ENCODE results near the gene VSIG1. TPM values are rescaled to one million over a fixed set of nuclear protein-coding genes. Genes with fewer than 3 reads are reported as not detected.

The VSIG1 gene
- total and polyA plus RNA-seq, 2 of the 4 experiments (the other 2 are of a cell fraction), result not detected

DNA sequence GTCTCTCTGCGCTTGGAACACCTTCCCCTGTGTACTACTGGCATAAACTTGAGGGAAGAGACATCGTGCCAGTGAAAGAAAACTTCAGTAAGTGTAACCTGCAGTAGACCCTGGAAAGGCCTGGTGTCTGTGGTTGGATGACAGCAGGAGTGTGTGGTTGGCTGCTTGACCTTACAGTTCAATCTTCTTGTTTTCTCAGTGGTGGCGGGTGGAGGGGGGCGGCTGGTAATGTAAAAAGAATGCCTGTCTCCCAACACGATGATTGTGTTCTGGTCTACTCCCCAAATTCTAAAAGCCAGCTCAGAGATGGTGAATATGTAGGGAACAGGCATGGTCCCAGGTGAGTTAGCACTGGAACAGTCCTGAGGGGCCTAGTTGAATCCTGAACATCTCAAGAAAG, 27.9 kb downstream of the VSIG1 start:
- H3K27me3 ChIP-seq (ENCODE audit: control insufficient read depth, insufficient read depth, low read length), result peaks cover 29% of the 10 kb centered on the region
- no peak overlapping the region for H3K18ac ChIP-seq (ENCODE audit: low read depth, low read length)
- H3K4me1 ChIP-seq (ENCODE audit: control insufficient read depth, insufficient read depth, low read length), result peaks cover 2% of the 10 kb centered on the region
- H3K14ac ChIP-seq (replicated peaks; ENCODE audit: low read depth, low read length), result no peak overlapping the region
- ChIA-PET POLR2A (ENCODE audit: unreplicated experiment) (no interaction called here), CTCF (no interaction called here)
- H3K27ac ChIP-seq (ENCODE audit: insufficient read depth, low read length), result no peak overlapping the region
- WGBS, 2 experiments (ENCODE audit: extremely low coverage in 2 of 2, insufficient read length in 1 of 2), result 60% methylated on average over 2 of the region's 5 CpGs; no CpG with 5 or more reads in 1 of the 2 experiments
- no peak overlapping the region for H3K4me3 ChIP-seq (ENCODE audit: insufficient read depth, low read depth, low read length)
- no peak overlapping the region for H3K4me2 ChIP-seq (ENCODE audit: low read depth, low read length)
- H3K79me1 ChIP-seq (ENCODE audit: low read depth in 1 of 2, low read length in 2 of 2), result no peaks in the 10 kb centered on the region
- H2BK5ac ChIP-seq (ENCODE audit: low read depth, low read length, poor library complexity, severe bottlenecking), result no peak overlapping the region
- H4K5ac ChIP-seq (ENCODE audit: low read depth, low read length), result no peak overlapping the region
- H3K9me3 ChIP-seq (ENCODE audit: control insufficient read depth, insufficient read depth, low read length), result no peaks in the 10 kb centered on the region
- DNase-seq (peak; percentile 68), ATAC-seq (ENCODE audit: low read depth) (no peak)
- intact Hi-C loops (cut with micrococcal nuclease) (loop anchor here (1.0 to 5.0 kb wide), 4 partner anchors 52 to 535 kb away; no protein-coding TSS in a partner anchor), dilution Hi-C loops (cut with HindIII; ENCODE audit: low sequenced_read_pairs, unreplicated experiment) (no loop called here), in situ Hi-C loops (cut with MboI; ENCODE audit: low sequenced_read_pairs) (loop anchor here (10.0 kb wide), 1 partner anchor 408 kb away; no protein-coding TSS in a partner anchor)
- H2AFZ ChIP-seq (replicated peaks; ENCODE audit: low read length, poor library complexity), result no peak overlapping the region
- no peak overlapping the region for H2BK120ac ChIP-seq (ENCODE audit: low read depth, low read length)
- no peak overlapping the region for H4K91ac ChIP-seq (ENCODE audit: insufficient read depth, low read depth, low read length)
- no peak overlapping the region for H4K8ac ChIP-seq (ENCODE audit: low read depth in 2 of 2, low read length in 2 of 2)
- no peak overlapping the region for H2AK5ac ChIP-seq (ENCODE audit: low read depth, low read length)
- H3K36me3 ChIP-seq (ENCODE audit: control insufficient read depth, insufficient read depth, low read length), result no peaks in the 10 kb centered on the region
- no TSS peak for BruUV-seq (replicated peaks)
- no peak overlapping the region for H3K4ac ChIP-seq (ENCODE audit: low read depth, low read length)
- TF ChIP-seq BHLHE40 (IDR thresholded peaks at IDR 0.05; ENCODE audit: low read depth, low read length), result no peak
- TF ChIP-seq RFX5 (IDR thresholded peaks at IDR 0.05; ENCODE audit: low read depth, low read length), result no peak
- no peak for TF ChIP-seq MAZ (IDR thresholded peaks at IDR 0.05; ENCODE audit: borderline replicate concordance, low read depth, low read length)
- TF ChIP-seq POLR2A (IDR thresholded peaks at IDR 0.05; ENCODE audit: low read depth, low read length), result no peak
- TF ChIP-seq MXI1 (IDR thresholded peaks at IDR 0.05; ENCODE audit: borderline replicate concordance, low read depth, low read length), result no peak
- no peak for TF ChIP-seq USF2 (IDR thresholded peaks at IDR 0.05; ENCODE audit: low read depth, low read length)
- no peak for TF ChIP-seq ELK1 (IDR thresholded peaks at IDR 0.05; ENCODE audit: borderline replicate concordance, low read depth, low read length)
- TF ChIP-seq RAD21 (IDR thresholded peaks at IDR 0.05; ENCODE audit: low read length), result no peak
- no peak for TF ChIP-seq CEBPB (IDR thresholded peaks at IDR 0.05; ENCODE audit: low read depth, low read length)
- TF ChIP-seq CTCF (conservative IDR thresholded peaks at IDR 0.05; ENCODE audit: low read depth, low read length), result no peak
- TF ChIP-seq CHD1 (IDR thresholded peaks at IDR 0.05; ENCODE audit: low read depth, low read length), result no peak
- no peak for TF ChIP-seq FOS (IDR thresholded peaks at IDR 0.05; ENCODE audit: low read depth, low read length)
- TF ChIP-seq NFE2L2 (IDR thresholded peaks at IDR 0.05; ENCODE audit: low read depth, low read length), result no peak
- TF ChIP-seq MAFK (IDR thresholded peaks at IDR 0.05; ENCODE audit: low read depth, low read length), result no peak
- TF ChIP-seq SMC3 (IDR thresholded peaks at IDR 0.05; ENCODE audit: low read depth, low read length), result no peak
- TF ChIP-seq RCOR1 (IDR thresholded peaks at IDR 0.05; ENCODE audit: insufficient replicate concordance, low read length), result no peak
- H2BK20ac ChIP-seq (ENCODE audit: low read depth, low read length), result no peak overlapping the region
- no peak overlapping the region; the same call in 1 of the 2 replicates for H3K56ac ChIP-seq (ENCODE audit: extremely low read depth, insufficient read depth, low read length)
- H2AK9ac ChIP-seq (replicated peaks; ENCODE audit: low read depth, low read length, poor library complexity), result peak overlapping the region; percentile 30
- no peaks in the 10 kb centered on the region; the same call in 1 of the 2 replicates for H3K9me1 ChIP-seq (ENCODE audit: insufficient read depth, low read length)
- H3K23ac ChIP-seq (ENCODE audit: low read depth, low read length), result no peak overlapping the region
- no peak overlapping the region for H3K9ac ChIP-seq (ENCODE audit: low read depth, low read length)
- H4K20me1 ChIP-seq (ENCODE audit: insufficient read depth, low read length), result no peaks in the 10 kb centered on the region
- H2BK15ac ChIP-seq (ENCODE audit: low read depth, low read length), result no peak overlapping the region

Data from IMR-90 (cell line).